ENCODE measurements around the gene CCHCR1.
"Not testable (repeated sequence)": the region's sequence is repeated elsewhere in the genome, so short reads cannot be mapped to it uniquely, and the experiment has no call there.

The CCHCR1 gene, protein sequence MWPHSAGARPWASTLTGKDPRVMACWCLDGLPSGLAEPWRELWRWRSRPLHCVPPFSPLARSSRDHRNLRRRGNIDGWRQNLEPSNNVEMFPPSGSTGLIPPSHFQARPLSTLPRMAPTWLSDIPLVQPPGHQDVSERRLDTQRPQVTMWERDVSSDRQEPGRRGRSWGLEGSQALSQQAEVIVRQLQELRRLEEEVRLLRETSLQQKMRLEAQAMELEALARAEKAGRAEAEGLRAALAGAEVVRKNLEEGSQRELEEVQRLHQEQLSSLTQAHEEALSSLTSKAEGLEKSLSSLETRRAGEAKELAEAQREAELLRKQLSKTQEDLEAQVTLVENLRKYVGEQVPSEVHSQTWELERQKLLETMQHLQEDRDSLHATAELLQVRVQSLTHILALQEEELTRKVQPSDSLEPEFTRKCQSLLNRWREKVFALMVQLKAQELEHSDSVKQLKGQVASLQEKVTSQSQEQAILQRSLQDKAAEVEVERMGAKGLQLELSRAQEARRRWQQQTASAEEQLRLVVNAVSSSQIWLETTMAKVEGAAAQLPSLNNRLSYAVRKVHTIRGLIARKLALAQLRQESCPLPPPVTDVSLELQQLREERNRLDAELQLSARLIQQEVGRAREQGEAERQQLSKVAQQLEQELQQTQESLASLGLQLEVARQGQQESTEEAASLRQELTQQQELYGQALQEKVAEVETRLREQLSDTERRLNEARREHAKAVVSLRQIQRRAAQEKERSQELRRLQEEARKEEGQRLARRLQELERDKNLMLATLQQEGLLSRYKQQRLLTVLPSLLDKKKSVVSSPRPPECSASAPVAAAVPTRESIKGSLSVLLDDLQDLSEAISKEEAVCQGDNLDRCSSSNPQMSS

GRCh38 chr6:31157513-31158139 lies at the start of gene CCHCR1:
CCHCR1 (minus strand) TSS chr6:31157802; CDS start chr6:31157600, 202 bp downstream.
- DNase-seq = no peak

GRCh38 chr6:31205638-31206037 lies 48.0 kb upstream of the CCHCR1 start:
- no peak for DNase-seq

DNA sequence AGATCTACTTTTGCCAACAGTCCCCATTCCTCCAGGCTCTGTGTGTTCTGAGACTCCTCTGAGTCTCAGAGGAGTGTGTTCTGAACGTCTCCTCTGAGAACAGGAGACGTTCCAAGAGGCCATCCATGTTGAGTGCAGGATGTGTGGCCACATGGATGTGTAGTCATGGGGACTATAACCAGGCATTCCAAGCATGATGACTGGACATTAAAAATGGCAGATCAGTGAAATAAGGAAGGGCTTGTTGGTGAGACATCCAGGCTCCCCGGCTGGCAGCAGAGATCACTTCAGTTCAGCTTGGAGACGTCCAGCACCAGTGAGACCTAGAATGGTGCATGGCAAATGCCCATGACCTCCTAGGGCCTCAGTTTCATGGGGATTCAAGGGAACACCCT lies 47.1 kb upstream of the CCHCR1 start:
- peak; percentile 26 for DNase-seq

DNA sequence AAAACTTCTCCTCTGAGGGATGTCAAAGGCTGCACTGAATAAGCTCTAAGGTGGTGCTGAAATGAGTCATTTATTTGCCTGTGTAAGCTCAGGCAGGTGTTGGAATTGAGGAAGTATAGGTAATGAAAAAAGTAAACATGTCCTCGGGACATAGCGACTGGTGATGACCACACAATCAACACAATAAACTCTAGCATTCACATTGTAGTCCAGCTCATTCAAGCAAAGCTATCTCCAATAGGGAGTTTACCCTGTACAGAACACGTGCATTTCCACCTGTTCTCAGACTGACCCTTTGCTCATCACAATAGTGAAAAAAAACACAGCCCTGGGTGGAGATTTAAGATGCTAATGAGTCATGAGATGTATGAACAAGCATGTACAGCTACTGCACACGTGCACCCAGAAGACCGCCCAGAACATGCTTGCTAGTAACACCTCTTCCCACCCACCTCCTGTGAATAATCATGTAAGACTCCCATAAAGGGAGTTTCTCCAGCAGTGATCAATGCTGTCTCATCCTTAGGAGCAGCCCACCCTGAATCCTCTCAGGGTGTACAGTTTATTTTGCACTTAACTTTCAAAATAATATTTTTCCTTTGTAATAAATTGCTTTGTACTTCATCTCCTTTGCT lies 45.9 kb upstream of the CCHCR1 start:
- DNase-seq = peak; percentile 91

DNA sequence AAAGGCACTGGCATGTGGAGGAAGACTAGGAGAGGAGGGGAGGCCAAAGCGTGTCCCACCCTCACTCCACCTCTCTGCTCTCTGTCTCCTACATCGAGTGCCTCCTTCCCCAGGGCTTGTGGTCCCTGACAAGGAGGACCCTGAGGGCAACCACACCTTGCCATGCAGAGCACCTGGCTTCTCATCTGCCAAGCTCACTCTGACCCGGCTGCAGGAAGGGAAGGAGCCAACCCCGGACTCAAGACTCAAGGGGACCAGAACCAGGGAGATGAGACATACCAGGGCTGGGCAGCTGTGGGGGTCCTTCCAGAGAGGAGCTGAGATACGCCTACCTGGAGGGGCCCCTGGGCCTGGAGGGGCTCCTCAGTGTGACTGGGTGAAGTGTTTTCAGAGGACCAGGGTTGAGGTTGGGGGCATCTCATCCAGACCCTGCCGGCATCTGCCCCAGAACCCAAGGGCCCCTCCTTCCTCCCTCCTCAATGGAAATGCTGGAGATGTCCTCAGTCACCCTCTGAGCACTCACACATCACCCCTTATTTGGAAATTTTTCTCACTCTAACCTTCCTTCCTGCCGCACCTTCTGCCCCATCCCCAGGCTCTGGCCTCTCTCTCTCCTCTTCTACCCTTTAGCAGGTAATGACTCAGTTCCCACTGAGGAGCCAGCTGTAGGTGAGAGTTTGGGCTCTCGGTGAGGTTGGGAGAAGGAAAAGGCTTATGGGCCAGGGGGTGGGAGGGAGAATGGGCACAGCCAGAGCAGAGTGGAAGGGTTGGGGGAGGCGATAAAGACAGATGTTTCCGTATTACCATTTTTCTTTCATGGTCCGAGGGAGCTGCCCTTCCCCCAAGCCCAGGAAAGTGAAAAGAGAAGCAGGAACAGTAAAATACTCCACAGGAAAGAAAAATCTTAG lies 44.9 kb upstream of the CCHCR1 start:
- DNase-seq = no peak

- not testable (repeated sequence) for DNase-seq
These were observed 41.5 kb upstream of the CCHCR1 start for GRCh38 chr6:31199105-31199452.

DNA sequence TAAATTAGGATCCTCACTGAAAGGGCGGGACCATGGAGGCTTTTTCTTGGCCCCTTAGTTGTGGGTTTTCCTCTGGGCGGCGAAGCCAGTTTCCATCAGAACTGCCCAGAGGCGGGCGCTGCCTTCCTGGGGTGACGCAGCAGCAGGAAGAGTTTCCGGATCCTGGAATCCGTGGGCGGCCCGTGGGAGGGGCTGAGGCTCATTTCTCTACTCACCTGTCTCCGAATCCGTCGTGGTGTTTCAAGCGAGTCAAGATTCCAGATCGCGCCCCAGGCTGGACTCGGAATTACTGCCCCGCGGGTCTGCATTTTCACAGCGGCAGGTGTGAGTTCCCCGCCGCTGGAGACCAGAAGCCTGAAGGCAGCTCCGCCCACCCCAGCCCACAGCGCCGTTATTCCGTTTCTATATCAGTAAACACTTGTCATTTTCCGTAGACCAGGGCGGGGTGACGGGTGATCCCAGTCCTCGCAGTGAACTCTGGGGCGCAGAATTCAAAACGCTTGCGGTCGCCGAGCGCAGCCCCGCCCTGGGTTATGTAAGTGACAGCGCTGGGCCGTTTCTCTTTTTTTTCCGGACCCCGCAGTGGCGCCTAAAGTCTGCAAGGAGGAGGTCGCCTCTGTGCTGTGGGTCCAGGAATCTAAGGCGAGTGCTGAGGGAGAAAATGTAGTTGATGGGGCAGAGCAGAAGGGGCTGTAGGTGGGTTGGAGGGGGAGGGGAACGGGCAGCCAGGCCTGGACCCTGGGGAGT lies 40.1 kb upstream of the CCHCR1 start:
- peak; percentile 86 for DNase-seq

GRCh38 chr6:31196251-31197022 lies 38.8 kb upstream of the CCHCR1 start:
- not testable (repeated sequence) for DNase-seq

- not testable (repeated sequence) for DNase-seq
These were observed 37.8 kb upstream of the CCHCR1 start for GRCh38 chr6:31195308-31195979.

- no peak for DNase-seq
These were observed 36.6 kb upstream of the CCHCR1 start for GRCh38 chr6:31194061-31194834.

GRCh38 chr6:31193206-31193605 lies 35.6 kb upstream of the CCHCR1 start:
- no peak for DNase-seq

GRCh38 chr6:31192431-31193105 lies 35.0 kb upstream of the CCHCR1 start:
- DNase-seq = peak; percentile 33

DNA sequence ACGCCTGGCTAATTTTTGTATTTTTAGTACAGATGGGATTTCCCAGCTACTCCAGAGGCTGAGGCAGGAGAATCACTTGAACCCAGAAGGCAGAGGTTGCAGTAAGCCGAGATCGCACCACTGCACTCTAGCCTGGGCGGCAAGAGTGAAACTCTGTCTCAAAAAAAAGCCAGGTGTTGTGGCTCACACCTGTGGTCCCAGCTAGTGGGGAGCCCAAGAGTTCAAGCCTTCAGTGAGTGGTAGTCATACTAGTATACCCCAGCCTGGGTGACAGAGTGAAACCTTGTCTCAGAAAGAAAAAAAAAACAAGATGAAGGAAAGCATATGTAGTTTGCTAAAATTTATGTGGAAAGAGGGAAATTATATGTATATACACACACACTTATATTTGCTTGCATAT lies 32.9 kb upstream of the CCHCR1 start:
- no peak for DNase-seq

DNA sequence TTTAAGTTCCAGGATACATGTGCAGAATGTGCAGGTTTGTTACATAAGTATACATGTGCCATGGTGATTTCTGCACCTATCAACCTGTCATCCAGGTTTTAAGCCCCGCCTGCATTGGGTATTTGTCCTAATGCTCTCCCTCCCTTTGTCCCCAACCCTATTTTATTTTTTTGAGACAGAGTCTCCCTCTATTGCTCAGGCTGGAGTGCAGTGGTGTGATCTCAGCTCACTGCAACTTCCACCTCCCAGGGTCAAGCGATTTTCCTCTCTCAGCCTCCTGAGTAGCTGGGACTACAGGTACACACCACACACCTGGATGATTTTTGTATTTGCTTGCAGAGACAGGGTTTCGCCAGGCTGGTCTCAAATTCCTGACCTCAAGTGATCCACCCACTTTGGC lies 31.6 kb upstream of the CCHCR1 start:
- not testable (repeated sequence) for DNase-seq

- DNase-seq = no peak
These were observed 30.2 kb upstream of the CCHCR1 start for GRCh38 chr6:31187780-31188194.

GRCh38 chr6:31186052-31186734 lies 28.6 kb upstream of the CCHCR1 start:
- DNase-seq = no peak

GRCh38 chr6:31185695-31186051 lies 28.1 kb upstream of the CCHCR1 start:
- not testable (repeated sequence) for DNase-seq

DNA sequence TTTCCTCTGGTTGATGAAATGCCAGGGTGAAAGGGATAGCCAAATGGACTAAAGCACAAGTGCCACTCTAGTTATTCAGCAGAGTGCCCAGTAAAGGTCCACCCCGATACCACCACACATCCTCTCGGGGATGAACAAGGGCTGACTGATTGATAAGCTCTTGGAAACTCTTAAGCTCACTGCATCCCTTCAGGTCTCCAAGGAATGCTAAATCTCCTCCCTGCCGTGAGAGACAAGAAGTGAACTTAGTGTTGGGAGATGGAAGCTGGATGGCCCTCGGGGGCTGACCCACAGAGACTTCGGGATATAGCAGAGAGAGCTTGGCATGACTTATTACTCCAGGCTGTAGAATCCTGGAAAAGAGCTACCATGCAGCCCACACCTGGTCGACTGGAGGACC lies 26.3 kb upstream of the CCHCR1 start:
- DNase-seq = not testable (repeated sequence)

All from NCI-H774 (cell line).